ENCODE data around the gene PCF11. TPM values are rescaled to one million over a fixed set of nuclear protein-coding genes. Genes with fewer than 3 reads are reported as not detected.
A peak's percentile ranks its signal among the peaks of the same experiment; 100 is the strongest.

Gene PCF11
- total and polyA plus RNA-seq, 2 of the 4 experiments (the other 2 are of a cell fraction), result 19.2 to 26.7 TPM

DNA sequence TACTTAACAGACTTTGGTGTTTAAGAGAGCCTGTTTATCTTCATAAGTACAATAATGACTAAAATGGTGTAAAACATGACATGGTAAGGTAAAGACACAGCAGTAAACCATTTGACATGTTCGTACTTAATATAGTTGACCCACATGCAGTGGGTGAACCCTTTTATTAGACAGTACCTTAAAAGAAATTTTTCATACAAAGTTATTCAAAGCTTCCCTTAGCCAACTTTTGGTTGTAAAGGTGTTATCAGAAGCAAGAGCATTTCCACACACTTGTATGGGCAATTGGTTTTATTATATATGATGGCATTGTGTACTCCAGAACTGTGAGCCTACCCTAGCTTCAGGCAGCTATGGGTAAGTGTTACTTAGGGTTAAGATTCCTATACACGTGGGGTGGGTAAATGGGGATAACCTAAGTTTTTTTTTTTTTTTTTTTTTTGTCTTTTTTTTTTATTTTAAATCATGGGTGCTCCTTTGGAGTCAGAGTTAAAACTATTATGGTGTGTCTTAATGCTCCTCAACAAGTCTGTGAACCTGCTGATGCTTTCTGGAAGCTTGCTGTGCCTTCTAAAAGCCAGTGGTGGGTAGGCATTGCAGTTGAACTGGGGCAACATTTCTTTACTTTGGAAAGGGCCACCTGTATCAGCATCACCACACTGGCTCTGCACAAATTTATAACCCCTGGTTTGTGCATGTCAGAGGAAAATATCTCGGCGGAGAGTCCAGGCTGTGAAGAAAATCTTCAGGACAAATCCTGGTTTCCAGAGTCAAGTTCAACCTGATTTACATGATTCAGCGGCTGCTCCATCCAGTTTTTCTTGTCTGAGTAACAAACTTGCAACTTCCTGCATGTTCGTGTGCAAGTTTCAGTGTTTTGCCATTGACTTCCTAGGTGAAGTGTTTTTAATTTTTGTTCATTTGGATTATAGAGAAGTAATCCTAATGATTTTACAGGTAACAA lies 3.3 kb downstream of the PCF11 start:
- no peak overlapping the region for H2BK15ac ChIP-seq (ENCODE audit: low read depth, low read length)
- peak overlapping the region; percentile 71 for H3K4me3 ChIP-seq (ENCODE audit: insufficient read depth, low read depth, low read length)
- H3K36me3 ChIP-seq (ENCODE audit: control insufficient read depth, insufficient read depth, low read length), result peaks cover 11% of the 10 kb centered on the region
- no peak overlapping the region for H3K18ac ChIP-seq (ENCODE audit: low read depth, low read length)
- peak overlapping the region; percentile 71; the same call in 1 of the 2 replicates for H3K23ac ChIP-seq (ENCODE audit: low read depth, low read length)
- H3K4me2 ChIP-seq (ENCODE audit: low read depth, low read length), result peak overlapping the region; percentile 96
- H2AK9ac ChIP-seq (replicated peaks; ENCODE audit: low read depth, low read length, poor library complexity), result peak overlapping the region; percentile 15
- H3K4ac ChIP-seq (ENCODE audit: low read depth, low read length), result no peak overlapping the region
- no peaks in the 10 kb centered on the region for H3K27me3 ChIP-seq (ENCODE audit: control insufficient read depth, insufficient read depth, low read length)
- H2BK5ac ChIP-seq (ENCODE audit: low read depth, low read length, poor library complexity, severe bottlenecking), result peak overlapping the region; percentile 5
- H3K9ac ChIP-seq (ENCODE audit: low read depth, low read length), result peak overlapping the region; percentile 100; the same call in 1 of the 2 replicates
- no peak overlapping the region for H2BK120ac ChIP-seq (ENCODE audit: low read depth, low read length)
- TF ChIP-seq BHLHE40 (IDR thresholded peaks at IDR 0.05; ENCODE audit: low read depth, low read length) (no peak), RFX5 (IDR thresholded peaks at IDR 0.05; ENCODE audit: low read depth, low read length) (no peak), MAFK (IDR thresholded peaks at IDR 0.05; ENCODE audit: low read depth, low read length) (no peak), POLR2A (IDR thresholded peaks at IDR 0.05; ENCODE audit: low read depth, low read length) (peak; percentile 34; the same call in 1 of the 2 replicates), MAZ (IDR thresholded peaks at IDR 0.05; ENCODE audit: borderline replicate concordance, low read depth, low read length) (no peak), CEBPB (IDR thresholded peaks at IDR 0.05; ENCODE audit: low read depth, low read length) (no peak)
- TF ChIP-seq, protein P1, sequence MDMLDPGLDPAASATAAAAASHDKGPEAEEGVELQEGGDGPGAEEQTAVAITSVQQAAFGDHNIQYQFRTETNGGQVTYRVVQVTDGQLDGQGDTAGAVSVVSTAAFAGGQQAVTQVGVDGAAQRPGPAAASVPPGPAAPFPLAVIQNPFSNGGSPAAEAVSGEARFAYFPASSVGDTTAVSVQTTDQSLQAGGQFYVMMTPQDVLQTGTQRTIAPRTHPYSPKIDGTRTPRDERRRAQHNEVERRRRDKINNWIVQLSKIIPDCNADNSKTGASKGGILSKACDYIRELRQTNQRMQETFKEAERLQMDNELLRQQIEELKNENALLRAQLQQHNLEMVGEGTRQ (IDR thresholded peaks at IDR 0.05; ENCODE audit: low read depth, low read length), result no peak
- TF ChIP-seq, protein P2, sequence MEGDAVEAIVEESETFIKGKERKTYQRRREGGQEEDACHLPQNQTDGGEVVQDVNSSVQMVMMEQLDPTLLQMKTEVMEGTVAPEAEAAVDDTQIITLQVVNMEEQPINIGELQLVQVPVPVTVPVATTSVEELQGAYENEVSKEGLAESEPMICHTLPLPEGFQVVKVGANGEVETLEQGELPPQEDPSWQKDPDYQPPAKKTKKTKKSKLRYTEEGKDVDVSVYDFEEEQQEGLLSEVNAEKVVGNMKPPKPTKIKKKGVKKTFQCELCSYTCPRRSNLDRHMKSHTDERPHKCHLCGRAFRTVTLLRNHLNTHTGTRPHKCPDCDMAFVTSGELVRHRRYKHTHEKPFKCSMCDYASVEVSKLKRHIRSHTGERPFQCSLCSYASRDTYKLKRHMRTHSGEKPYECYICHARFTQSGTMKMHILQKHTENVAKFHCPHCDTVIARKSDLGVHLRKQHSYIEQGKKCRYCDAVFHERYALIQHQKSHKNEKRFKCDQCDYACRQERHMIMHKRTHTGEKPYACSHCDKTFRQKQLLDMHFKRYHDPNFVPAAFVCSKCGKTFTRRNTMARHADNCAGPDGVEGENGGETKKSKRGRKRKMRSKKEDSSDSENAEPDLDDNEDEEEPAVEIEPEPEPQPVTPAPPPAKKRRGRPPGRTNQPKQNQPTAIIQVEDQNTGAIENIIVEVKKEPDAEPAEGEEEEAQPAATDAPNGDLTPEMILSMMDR (conservative IDR thresholded peaks at IDR 0.05; ENCODE audit: low read depth, low read length), result no peak
- no TSS peak for BruUV-seq (replicated peaks)
- dilution Hi-C loops (cut with HindIII; ENCODE audit: low sequenced_read_pairs, unreplicated experiment), result loop anchor here (25.0 kb wide), 1 partner anchor 98 kb away; the partner anchor contains the start of gene RAB30
- in situ Hi-C loops (cut with MboI; ENCODE audit: low sequenced_read_pairs), result loop anchor here (10.0 kb wide), 1 partner anchor 255 kb away; the partner anchor contains the start of genes DDIAS and PRCP
- peak overlapping the region; percentile 65; the same call in 1 of the 2 replicates for H3K14ac ChIP-seq (replicated peaks; ENCODE audit: low read depth, low read length)
- H2BK20ac ChIP-seq (ENCODE audit: low read depth, low read length), result no peak overlapping the region
- H3K79me1 ChIP-seq (ENCODE audit: low read depth in 1 of 2, low read length in 2 of 2), result peaks cover 3 to 26% of the 10 kb centered on the region in 2 experiments; a peak in 3 of 4 replicates
- H4K20me1 ChIP-seq (ENCODE audit: insufficient read depth, low read length), result peaks cover 51% of the 10 kb centered on the region
- H3K27ac ChIP-seq (ENCODE audit: insufficient read depth, low read length), result no peak overlapping the region
- no peak overlapping the region for H4K91ac ChIP-seq (ENCODE audit: insufficient read depth, low read depth, low read length)
- no peak overlapping the region for H2AK5ac ChIP-seq (ENCODE audit: low read depth, low read length)
- H3K56ac ChIP-seq (ENCODE audit: extremely low read depth, insufficient read depth, low read length), result no peak overlapping the region
- H4K5ac ChIP-seq (ENCODE audit: low read depth, low read length), result no peak overlapping the region
- ChIA-PET POLR2A (ENCODE audit: unreplicated experiment) (interaction anchor here (1.1 kb wide), 1 partner anchor 10 kb away, joined by 3 read pairs; no protein-coding TSS in a partner anchor), CTCF (interaction anchor here (1.4 kb wide), 1 partner anchor 10 kb away, joined by 5 read pairs; no protein-coding TSS in a partner anchor)
- peak; percentile 49 for DNase-seq
- no peak overlapping the region for H2AFZ ChIP-seq (replicated peaks; ENCODE audit: low read length, poor library complexity)
- intact Hi-C loops (cut with micrococcal nuclease), result loop anchor here (5.0 kb wide), 3 partner anchors 108 to 443 kb away; no protein-coding TSS in a partner anchor
- WGBS, 2 experiments (ENCODE audit: extremely low coverage in 2 of 2, insufficient read length in 1 of 2), result 79% methylated on average over 2 of the region's 6 CpGs; no CpG with 5 or more reads in 1 of the 2 experiments
- H3K9me1 ChIP-seq (ENCODE audit: insufficient read depth, low read length), result peaks cover 6% of the 10 kb centered on the region; the same call in 1 of the 2 replicates
- no peak overlapping the region; a peak in 1 of 4 replicates for H4K8ac ChIP-seq (ENCODE audit: low read depth in 2 of 2, low read length in 2 of 2)
- peaks cover 3% of the 10 kb centered on the region for H3K4me1 ChIP-seq (ENCODE audit: control insufficient read depth, insufficient read depth, low read length)
- no peaks in the 10 kb centered on the region for H3K9me3 ChIP-seq (ENCODE audit: control insufficient read depth, insufficient read depth, low read length)
- no peak for ATAC-seq (ENCODE audit: low read depth)

All from IMR-90 (cell line).